Sigmoid colon (tissue), 4 donors: ENCODE data around the gene C19orf25.

Experiments
- CTCF ChIP-seq, 4 experiments: fragments of 450-650 bp in 3 of 4; fragments of 200-600 bp in 1 of 4; IDR thresholded peaks; one replicate each; pipeline ENCODE4 v1.5.1; 2016 to 2019; ENCODE audit warnings: antibody characterized with exemption in 4 of 4, mild to moderate bottlenecking in 3 of 4, moderate library complexity in 2 of 4
- EP300 ChIP-seq, 4 donors: sonication (generic); formaldehyde crosslinking; IDR thresholded peaks; one replicate each; pipeline ENCODE4 v1.6.1; 2017; ENCODE audit warnings: antibody characterized with exemption in 4 of 4
- POLR2A ChIP-seq, 2 donors: fragments of 450-650 bp; IDR thresholded peaks; one replicate each; pipeline ENCODE4 v1.6.1; 2016; ENCODE audit warnings: antibody characterized with exemption in 2 of 2, mild to moderate bottlenecking in 2 of 2, moderate library complexity in 2 of 2
- POLR2AphosphoS5 ChIP-seq, 4 donors: sonication (generic); formaldehyde crosslinking; IDR thresholded peaks; one replicate each; pipeline ENCODE4 v1.6.1; 2017; ENCODE audit warnings: antibody characterized with exemption in 4 of 4

DNA sequence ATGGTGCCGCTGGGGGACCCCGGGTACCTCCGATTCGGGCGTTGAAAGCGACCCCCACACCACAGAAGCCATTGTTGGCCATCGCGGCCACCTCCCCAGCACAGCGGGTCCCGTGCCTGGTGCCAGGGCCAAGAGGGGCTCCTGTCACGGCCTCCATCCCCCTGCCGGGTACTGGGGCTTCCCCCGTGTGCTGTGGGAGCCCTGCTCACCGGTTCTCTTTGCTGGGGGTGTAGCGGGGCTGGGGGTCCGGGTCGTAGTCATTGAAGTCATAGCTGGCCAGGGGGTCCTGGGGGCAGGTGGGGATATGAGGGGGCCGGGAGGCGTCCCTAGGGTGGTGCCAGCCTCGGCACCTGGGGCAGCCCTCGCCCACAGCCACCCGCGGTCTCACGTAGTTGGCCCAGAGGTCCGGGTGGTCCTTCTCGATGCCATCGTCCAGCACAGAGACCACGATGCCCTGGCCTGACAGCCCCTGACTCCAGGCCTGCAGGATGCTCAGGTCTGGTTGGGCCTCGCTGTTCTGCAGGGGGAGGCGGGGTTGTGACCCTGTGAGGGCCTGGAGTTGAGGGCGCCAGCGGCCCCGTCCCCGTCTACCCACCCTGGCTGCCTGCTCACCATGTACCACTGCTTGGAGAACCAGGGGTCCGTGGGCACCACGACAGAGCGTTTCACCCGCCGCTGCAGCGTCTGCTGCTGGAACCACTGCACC lies 8.7 kb upstream of the C19orf25 start:
- TF ChIP-seq POLR2AphosphoS5 (IDR thresholded peaks at IDR 0.05): no peak
- TF ChIP-seq POLR2A (IDR thresholded peaks at IDR 0.05): no peak
- TF ChIP-seq CTCF (IDR thresholded peaks at IDR 0.05): no peak
- TF ChIP-seq EP300 (IDR thresholded peaks at IDR 0.05): no peak
